Cardiac septum (tissue), 1 donor: ENCODE measurements around the gene APBA2. TPM values are rescaled to one million over a fixed set of nuclear protein-coding genes. Genes with fewer than 3 reads are reported as not detected.

Experiments used
- DNase-seq: peaks from one replicate; pipeline ENCODE4 v3.0.0-alpha.2; 2020; ENCODE audit warnings: low spot score
- intact Hi-C: fragments of 100-400 bp; cut with DNase I; formaldehyde crosslinking; loops from one replicate; pipeline ENCODE4 v1.14.0; 2022
- total RNA-seq: library from RNA; stranded (reverse); fragmentation: NEBNext Ultra II Directional; extraction: Animal tissue kit (Norgen Biotek cat#: 25700); gene quantifications from one replicate; pipeline ENCODE4 v1.2.1, GENCODE V29; 2021
- donor health status: DM: no; HTN: no; CAD: no.

APBA2 gene
- total RNA-seq, 1 donor from 2014 or later = 0.57 TPM

GRCh38 chr15:28892789-28893610 is 7.2 kb downstream of the APBA2 start:
- intact Hi-C loops = no loop called here
- no peak for DNase-seq

GRCh38 chr15:28894631-28895030 is 8.9 kb downstream of the APBA2 start:
- DNase-seq = no peak
- intact Hi-C loops = no loop called here

- intact Hi-C loops = no loop called here
- no peak for DNase-seq
Observed at GRCh38 chr15:28895146-28895545, 9.4 kb downstream of the APBA2 start.

- intact Hi-C loops = no loop called here
- no peak for DNase-seq
Observed at GRCh38 chr15:28895566-28895965, 9.8 kb downstream of the APBA2 start.

GRCh38 chr15:28896951-28897350 is 11.2 kb downstream of the APBA2 start:
- DNase-seq = no peak

GRCh38 chr15:28897861-28898585 is 12.2 kb downstream of the APBA2 start:
- DNase-seq = no peak
- intact Hi-C loops = no loop called here

More at GRCh38 chr15:28896951-28897350, 11.2 kb downstream of the APBA2 start:
- intact Hi-C loops = no loop called here

GRCh38 chr15:28899061-28899738 is 13.4 kb downstream of the APBA2 start:
- intact Hi-C loops = no loop called here

GRCh38 chr15:28900041-28900891 is 14.5 kb downstream of the APBA2 start:
- intact Hi-C loops = no loop called here
- DNase-seq = no peak

More at GRCh38 chr15:28899061-28899738, 13.4 kb downstream of the APBA2 start:
- DNase-seq = no peak

GRCh38 chr15:28900892-28901586 is 15.3 kb downstream of the APBA2 start:
- intact Hi-C loops = no loop called here

GRCh38 chr15:28901587-28901980 is 15.8 kb downstream of the APBA2 start:
- intact Hi-C loops = no loop called here
- DNase-seq = peak; percentile 31

More at GRCh38 chr15:28900892-28901586, 15.3 kb downstream of the APBA2 start:
- peak; percentile 62 for DNase-seq

- DNase-seq = peak; percentile 31
- intact Hi-C loops = no loop called here
Observed at GRCh38 chr15:28901987-28902745, 16.4 kb downstream of the APBA2 start.

- DNase-seq = peak; percentile 43
- intact Hi-C loops = no loop called here
Observed at GRCh38 chr15:28902856-28903255, 17.1 kb downstream of the APBA2 start.

GRCh38 chr15:28903555-28903954 is 17.8 kb downstream of the APBA2 start:
- intact Hi-C loops = no loop called here

GRCh38 chr15:28904003-28904402 is 18.2 kb downstream of the APBA2 start:
- peak; percentile 27 for DNase-seq
- intact Hi-C loops = no loop called here

More at GRCh38 chr15:28903555-28903954, 17.8 kb downstream of the APBA2 start:
- no peak for DNase-seq

- intact Hi-C loops = no loop called here
- peak; percentile 41 for DNase-seq
Observed at GRCh38 chr15:28904541-28905315, 19.0 kb downstream of the APBA2 start.

GRCh38 chr15:28907338-28907960 is 21.7 kb downstream of the APBA2 start:
- peak; percentile 41 for DNase-seq
- intact Hi-C loops = no loop called here
